GM12864 (cell line): ENCODE measurements around the gene PRDX6.

Experiments
- DNase-seq: peaks from one replicate; pipeline ENCODE4 v3.0.0-alpha.2; 2011; ENCODE audit warnings: low read depth
- H3K4me3 ChIP-seq: 2 replicates; pipeline ENCODE4 v1.5.1; 2011; ENCODE audit warnings: mild to moderate bottlenecking, low read depth, low read length, control low read depth
- CTCF ChIP-seq: IDR thresholded peaks from 2 replicates; pipeline ENCODE4 v1.5.1; 2011; ENCODE audit warnings: low read depth, mild to moderate bottlenecking, moderate library complexity, low read length, control low read depth, inconsistent platforms; ENCODE audit errors: missing control alignments

PRDX6 gene

GRCh38 chr1:173433751-173434326, 43.3 kb upstream of the PRDX6 start:
- DNase-seq: no peak
- no peak overlapping the region for H3K4me3 ChIP-seq
- TF ChIP-seq CTCF: no peak

DNA sequence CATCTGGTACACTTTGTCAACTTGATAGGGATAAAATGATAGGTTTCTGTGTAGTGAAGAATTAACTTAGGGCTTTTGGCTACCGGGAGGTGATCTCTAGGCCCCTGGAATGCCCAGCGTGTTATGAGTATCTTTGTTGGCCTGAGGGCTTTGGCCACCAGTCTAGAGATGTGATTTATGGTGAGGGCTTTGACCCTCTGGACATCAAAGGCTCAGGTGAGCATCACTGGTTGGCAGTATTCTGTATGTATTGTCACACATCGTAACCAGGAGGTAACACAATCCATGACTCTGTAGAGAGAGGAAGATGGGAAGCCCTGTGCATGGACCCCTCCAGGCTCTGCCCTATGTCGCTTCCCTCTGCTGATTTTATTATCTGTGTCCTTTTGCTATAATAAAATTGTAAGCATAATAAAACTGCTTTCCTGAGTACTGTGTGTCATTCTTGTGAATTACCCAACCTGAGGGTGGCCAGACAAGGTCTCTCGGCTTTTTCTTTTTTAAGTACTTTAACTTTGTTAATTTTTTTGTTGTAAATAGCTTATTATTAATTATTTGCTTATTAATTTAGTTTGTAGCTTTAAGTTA, 40.2 kb upstream of the PRDX6 start:
- no peak overlapping the region for H3K4me3 ChIP-seq
- DNase-seq: no peak
- no peak for TF ChIP-seq CTCF

DNA sequence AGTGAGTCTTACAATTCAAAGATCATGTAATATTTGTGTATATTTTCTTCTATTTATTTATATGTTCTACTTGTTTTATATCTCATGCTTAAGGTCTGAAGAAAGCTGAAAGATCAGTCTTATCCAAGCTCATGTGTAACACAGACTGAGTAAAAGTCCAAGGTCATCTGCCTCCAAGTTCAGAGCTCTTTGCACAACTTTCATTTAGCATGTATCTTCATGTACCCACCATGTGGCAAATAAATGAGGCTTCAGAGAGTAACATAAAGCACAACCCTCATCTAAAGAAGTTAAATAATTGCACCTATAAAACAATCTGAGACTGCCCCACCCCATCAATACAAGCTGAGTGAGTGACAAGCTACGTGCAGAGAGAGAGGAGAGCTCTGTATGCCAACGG, 38.5 kb upstream of the PRDX6 start:
- no peak overlapping the region for H3K4me3 ChIP-seq
- TF ChIP-seq CTCF: no peak
- DNase-seq: no peak

DNA sequence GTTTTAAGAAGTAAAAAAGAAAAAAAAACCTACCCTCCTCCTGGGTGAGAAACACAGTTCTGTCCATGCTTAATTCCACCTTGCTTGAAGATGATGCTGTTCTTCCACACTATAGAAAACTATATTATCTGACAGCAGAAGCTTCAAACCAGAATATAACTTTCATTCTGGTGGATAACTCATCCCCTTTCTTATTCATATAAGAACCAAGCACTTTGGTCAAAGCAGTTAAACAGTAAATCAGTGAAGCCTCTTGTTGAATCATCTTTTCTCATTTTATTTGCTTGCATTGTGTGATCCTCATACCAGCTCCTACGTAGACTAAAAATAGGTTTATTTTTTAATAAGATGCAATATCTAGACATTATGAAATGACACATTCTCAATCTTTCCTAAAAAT, 36.7 kb upstream of the PRDX6 start:
- no peak overlapping the region for H3K4me3 ChIP-seq
- no peak for TF ChIP-seq CTCF
- DNase-seq: no peak

GRCh38 chr1:173444757-173445156, 32.4 kb upstream of the PRDX6 start:
- no peak for DNase-seq
- no peak for TF ChIP-seq CTCF
- H3K4me3 ChIP-seq: no peak overlapping the region

GRCh38 chr1:173445164-173445563, 32.0 kb upstream of the PRDX6 start:
- DNase-seq: no peak
- TF ChIP-seq CTCF: no peak
- no peak overlapping the region for H3K4me3 ChIP-seq

DNA sequence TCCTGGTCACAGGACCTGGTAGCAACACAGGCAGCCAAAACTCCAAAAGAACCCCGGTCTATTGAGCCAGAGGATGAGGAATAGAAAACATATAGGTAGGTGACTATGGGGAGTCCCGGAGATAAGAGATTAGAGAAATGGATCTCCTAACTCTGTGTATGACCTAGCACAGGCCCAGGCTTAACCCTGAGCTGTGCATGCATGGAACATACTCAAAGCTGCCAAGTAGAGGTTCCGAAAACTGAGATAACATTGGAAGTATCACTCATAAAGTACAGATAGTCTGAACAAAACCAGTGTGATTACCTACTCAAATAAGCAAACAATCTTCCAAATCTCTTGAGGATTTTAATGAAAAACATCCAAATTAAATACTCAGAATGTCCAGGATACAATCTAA, 31.5 kb upstream of the PRDX6 start:
- no peak overlapping the region for H3K4me3 ChIP-seq
- TF ChIP-seq CTCF: no peak
- no peak for DNase-seq
